Measurements from ENCODE around the gene PRAC1. TPM values are rescaled to one million over a fixed set of nuclear protein-coding genes. Genes with fewer than 3 reads are reported as not detected.

Gene PRAC1
- total and polyA plus RNA-seq, 2 of the 8 experiments (the other 6 are each of a cell fraction or from before 2014, with no cell fraction given): not detected

DNA sequence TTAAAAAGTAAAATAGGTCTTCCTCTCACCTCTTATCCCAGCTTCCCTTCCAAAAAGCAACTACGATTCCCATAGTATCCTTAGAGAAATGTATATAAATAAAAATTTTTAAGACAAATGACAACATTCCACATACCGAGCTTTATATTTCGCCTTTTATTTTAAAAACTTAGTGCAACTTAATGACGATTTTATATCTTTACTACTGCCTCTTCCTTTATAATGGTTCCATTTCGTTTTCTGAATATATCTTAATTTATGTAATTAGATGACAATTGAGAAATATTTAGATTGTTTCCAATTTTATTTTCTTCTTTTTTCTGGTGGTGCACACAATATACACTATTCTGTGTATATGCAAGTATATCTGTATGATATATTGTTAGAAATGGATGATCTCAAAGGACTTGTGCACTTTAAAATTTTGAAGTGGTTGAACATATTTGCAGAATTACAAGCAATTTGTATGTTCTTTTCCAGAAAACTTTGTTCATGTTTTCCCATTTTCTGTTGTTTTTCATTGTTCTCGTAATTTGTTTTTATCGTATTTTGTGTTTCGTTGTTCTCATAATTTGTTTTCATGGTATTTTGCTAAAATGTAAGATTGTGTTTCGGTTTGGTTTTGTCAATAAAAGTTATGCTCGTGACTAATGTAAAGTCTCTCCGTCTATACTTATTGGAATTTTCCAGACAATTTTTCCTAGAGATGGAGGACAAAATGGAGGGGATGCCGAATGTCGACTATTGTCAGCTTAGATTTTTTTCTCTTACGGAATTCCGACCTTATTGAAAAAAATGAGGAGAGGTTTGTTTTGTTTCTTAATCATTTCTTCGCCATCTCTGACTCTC is 26.6 kb upstream of the PRAC1 start:
- FAIRE-seq: no peak
- Histone ChIP-seq H4K20me1 (replicated peaks in 1 of 2; ENCODE audit: control insufficient read depth in 1 of 2, insufficient read depth in 2 of 2, low read length in 2 of 2) (peaks cover 21 to 40% of the 10 kb centered on the region in 2 experiments), H3K27me3 (replicated peaks in 1 of 4; ENCODE audit: control insufficient read depth in 3 of 4, extremely low read depth in 1 of 4, insufficient read depth in 3 of 4, low read length in 3 of 4) (peaks cover 93 to 100% (median 98%) of the 10 kb centered on the region in 4 experiments)

More for the DNA sequence above, 26.6 kb upstream of the PRAC1 start:
- H2BK12ac ChIP-seq (ENCODE audit: low read depth, low read length): no peak overlapping the region
- no peak overlapping the region for H3K9ac ChIP-seq (replicated peaks in 1 of 4; ENCODE audit: extremely low read depth in 1 of 4, low read depth in 3 of 4, low read length in 3 of 4)
- no peak overlapping the region for H2BK20ac ChIP-seq (ENCODE audit: low read length)
- peaks cover 0 to 5% (median 0%) of the 10 kb centered on the region in 4 experiments; a peak in 1 of 8 replicates for H3K36me3 ChIP-seq (ENCODE audit: control insufficient read depth in 2 of 4, insufficient read depth in 4 of 4, low read length in 3 of 4)
- no peaks in the 10 kb centered on the region for H3K23me2 ChIP-seq (ENCODE audit: low read depth, low read length)
- H2BK15ac ChIP-seq (ENCODE audit: low read length): no peak overlapping the region
- no peak overlapping the region for H3K4me3 ChIP-seq (ENCODE audit: extremely low read depth in 1 of 4, insufficient read depth in 2 of 4, low read depth in 3 of 4, low read length in 4 of 4)
- TF ChIP-seq SP4 (IDR thresholded peaks at IDR 0.05; ENCODE audit: low read length) (no peak), EP300 (IDR thresholded peaks at IDR 0.05; ENCODE audit: borderline replicate concordance in 1 of 2, low read depth in 2 of 2, low read length in 2 of 2) (no peak), RBBP5 (IDR thresholded peaks at IDR 0.05; ENCODE audit: borderline replicate concordance, low read depth, low read length) (no peak), TCF12 (IDR thresholded peaks at IDR 0.05; ENCODE audit: low read depth, low read length) (no peak), CBX5 (IDR thresholded peaks at IDR 0.05; ENCODE audit: low read depth, low read length) (no peak)
- TF ChIP-seq, protein P1, sequence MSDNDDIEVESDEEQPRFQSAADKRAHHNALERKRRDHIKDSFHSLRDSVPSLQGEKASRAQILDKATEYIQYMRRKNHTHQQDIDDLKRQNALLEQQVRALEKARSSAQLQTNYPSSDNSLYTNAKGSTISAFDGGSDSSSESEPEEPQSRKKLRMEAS (IDR thresholded peaks at IDR 0.05): no peak
- H3K79me2 ChIP-seq (ENCODE audit: control insufficient read depth in 1 of 2, insufficient read depth in 2 of 2, low read length in 2 of 2): no peaks in the 10 kb centered on the region
- peaks cover 3 to 10% (median 5%) of the 10 kb centered on the region in 4 experiments for H3K4me1 ChIP-seq (replicated peaks in 1 of 4; ENCODE audit: control insufficient read depth in 3 of 4, insufficient read depth in 4 of 4, low read length in 3 of 4)
- no peak overlapping the region for H4K8ac ChIP-seq (ENCODE audit: extremely low read depth, insufficient read depth, low read length)
- ChIA-PET POLR2A (ENCODE audit: partially characterized antibody) (no interaction called here), CTCF (ENCODE audit: partially characterized antibody) (interaction anchor here (0.7 to 3.8 kb wide), 11 partner anchors 11 to 86 kb away, joined by 3 to 34 read pairs (median 4); partner anchors contain the start of gene PRAC2)
- WGBS, 2 experiments (ENCODE audit: extremely low coverage in 1 of 2, insufficient coverage in 1 of 2, insufficient read length in 1 of 2, insufficient replicate concordance in 2 of 2, low coverage in 1 of 2, low lambda C conversion rate in 2 of 2, missing lambda C conversion rate in 1 of 2): 43% methylated on average over 16 of the region's 16 CpGs; no CpG with 5 or more reads in 1 of the 2 experiments
- no peak overlapping the region for H3K23ac ChIP-seq (ENCODE audit: insufficient read length)
- no peak overlapping the region for H3K56ac ChIP-seq (replicated peaks; ENCODE audit: insufficient read length, low read depth, low read length)
- no peak for DNase-seq (ENCODE audit: low read depth in 1 of 2, low spot score in 2 of 2)
- no peak overlapping the region for H2AFZ ChIP-seq (ENCODE audit: low read length)
- H3K4ac ChIP-seq (replicated peaks; ENCODE audit: insufficient read length, low read depth, low read length): no peak overlapping the region
- no peak overlapping the region for H2BK120ac ChIP-seq (replicated peaks; ENCODE audit: low read depth, low read length)
- no peaks in the 10 kb centered on the region for H3K79me1 ChIP-seq (ENCODE audit: low read depth, low read length)
- no peak overlapping the region for H4K5ac ChIP-seq (ENCODE audit: insufficient read length, low read depth, low read length)
- H3K18ac ChIP-seq (ENCODE audit: extremely low read depth, low read length): no peak overlapping the region
- no peak overlapping the region for H3K4me2 ChIP-seq (ENCODE audit: insufficient read depth in 1 of 2, low read depth in 2 of 2, low read length in 2 of 2)
- no peak overlapping the region for H2AK5ac ChIP-seq (ENCODE audit: low read depth, low read length)
- H3K9me3 ChIP-seq (ENCODE audit: insufficient read depth in 2 of 2, low read depth in 1 of 2, low read length in 1 of 2): no peaks in the 10 kb centered on the region
- H2BK5ac ChIP-seq (ENCODE audit: low read depth, low read length): no peak overlapping the region
- no peak overlapping the region for H3K27ac ChIP-seq (ENCODE audit: low read depth, low read length)
- H4K91ac ChIP-seq (replicated peaks; ENCODE audit: insufficient read length, low read length): no peak overlapping the region
- H3K14ac ChIP-seq (ENCODE audit: insufficient read length): no peak overlapping the region
